Epidermal melanocyte (primary cell): Measurements from ENCODE around the gene SMAD5.
A peak's percentile ranks its signal among the peaks of the same experiment; 100 is the strongest.

Experiments
- DNase-seq: peaks from one replicate; pipeline ENCODE4 v3.0.0; 2011; ENCODE audit warnings: low spot score; ENCODE audit not compliant: insufficient read length

SMAD5 gene

DNA sequence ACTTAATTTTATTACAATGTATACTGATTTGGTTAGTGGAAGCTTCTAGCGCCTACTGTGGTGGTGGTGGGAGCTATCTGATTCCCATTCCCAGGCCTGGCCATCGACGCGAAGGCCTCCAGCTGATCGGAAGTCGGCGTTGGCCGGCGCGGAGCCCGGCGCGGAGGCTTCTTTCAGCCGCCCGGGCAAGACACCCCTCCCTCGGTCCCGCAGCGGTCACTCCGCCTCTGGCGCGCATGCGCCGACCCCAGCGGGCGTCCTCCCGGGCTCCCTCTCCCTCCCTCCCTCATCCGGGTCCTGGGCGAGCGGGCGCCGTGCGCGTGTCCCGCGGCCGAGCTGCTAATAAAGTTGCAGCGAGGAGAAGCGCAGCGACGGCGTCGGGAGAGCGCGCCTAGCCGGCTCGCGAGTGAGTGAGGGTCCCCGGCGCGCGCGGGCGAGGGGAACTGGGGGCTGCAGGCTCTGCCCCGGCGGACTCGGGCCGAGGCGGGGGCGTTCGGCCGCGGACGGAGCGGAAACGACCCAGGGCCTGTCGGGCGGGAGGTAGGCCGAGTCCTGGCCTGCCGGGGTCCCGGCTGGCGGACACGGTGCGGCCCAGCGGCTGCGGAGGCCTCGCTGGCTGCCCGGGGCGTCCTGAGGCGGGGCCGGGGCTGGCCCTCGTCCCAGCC, at the start of gene SMAD5:
Gene SMAD5, plus strand, starts transcription at position 289 of the 665 bp plus-strand sequence. CDS start 20,916 bp downstream, outside the sequence.
- DNase-seq = peak; percentile 95

DNA sequence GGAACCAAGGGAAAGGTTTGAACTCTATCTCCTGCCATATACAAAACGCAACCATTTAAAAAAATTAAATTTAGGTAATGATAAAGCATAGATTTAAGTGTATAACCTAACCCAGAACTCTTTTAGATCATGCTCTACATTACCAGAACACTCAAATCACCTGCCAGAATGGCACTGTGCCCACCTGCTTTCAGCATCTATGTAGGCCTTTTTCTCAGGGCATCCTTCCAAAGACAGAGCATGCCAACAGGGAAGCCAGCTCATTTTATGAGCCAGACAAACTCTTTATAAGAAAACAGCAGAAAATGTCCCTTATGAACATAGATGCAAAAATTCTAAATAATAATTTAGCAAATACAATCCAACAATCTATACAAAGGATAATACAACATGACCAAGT, 47.9 kb upstream of the SMAD5 start:
- DNase-seq = no peak

DNA sequence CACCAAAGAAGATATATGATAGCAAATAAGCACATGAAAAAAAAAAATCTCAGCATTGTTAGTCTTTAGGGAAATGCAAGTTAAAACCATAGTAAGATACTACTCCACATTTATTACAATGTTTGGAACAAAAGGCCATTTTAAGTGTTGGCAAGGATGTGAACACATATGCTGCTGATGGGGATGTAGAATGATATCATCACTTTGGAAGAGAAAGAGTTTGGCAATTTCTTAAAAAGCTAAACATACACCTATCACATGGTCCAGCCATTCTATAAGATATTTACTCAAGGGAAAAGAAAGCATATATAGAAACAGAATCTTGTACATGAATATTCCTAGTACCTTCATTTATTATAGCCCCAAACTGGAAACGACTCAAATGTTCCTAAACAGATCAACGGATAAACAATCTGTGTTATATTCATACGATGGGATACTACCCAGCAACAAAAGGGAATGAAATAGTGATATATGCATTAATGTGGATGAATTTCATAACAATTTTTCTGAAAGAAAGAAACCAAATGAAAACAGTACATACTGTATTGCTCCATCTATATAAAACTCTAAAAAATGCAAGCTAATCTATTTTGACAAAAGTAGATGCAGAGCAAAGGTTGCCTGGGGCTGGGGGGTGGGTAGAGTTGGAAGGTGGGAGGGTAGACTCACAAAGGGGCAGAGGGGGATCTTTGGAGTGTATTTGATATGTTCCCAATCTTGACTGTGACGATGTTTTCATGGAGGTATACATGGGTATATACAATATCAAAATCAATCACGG, 45.7 kb upstream of the SMAD5 start:
- DNase-seq = no peak

DNA sequence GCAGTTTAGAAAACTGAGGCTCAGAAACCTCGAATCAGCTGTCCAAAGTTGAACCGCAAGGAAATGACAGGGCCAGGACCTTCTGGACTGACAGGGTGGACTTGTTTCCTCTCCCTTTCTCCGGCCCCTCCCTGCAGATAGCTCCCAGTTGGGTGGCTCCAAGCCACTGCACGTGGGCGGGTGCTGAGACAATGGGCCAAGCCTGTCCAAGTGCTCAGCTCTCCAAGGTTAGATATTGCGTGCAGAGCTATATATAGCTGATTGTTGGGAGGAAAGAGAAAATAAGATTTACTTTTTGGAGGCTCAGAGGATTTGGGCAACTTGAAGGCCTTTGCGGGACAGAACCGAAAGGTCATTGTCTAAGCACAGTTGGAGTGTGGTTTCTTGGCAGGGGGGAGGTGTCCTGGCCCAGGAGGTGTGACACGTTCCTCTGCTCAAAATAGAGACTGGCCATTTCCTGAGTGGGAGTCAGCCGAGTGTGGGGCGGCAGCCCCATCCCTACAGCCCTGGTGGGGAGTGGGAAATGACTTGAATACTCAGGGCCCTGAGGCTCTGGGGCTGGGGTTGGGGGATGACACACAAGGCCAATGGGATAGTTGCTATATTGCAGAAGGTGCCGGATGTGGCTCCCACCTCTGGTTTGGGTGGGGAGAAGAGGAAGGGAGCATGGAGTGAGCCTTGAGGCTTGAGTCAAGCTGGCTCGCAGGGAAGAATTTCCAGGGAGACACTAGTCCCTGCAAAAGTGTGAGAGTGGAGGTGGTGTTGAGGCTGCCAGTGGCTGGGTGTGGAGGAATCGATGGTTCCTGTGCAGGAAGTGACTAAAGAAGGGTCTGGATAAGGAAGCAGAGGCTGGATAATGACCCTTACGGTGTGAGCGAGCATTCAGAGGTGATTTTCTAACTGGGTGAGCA, 44.4 kb upstream of the SMAD5 start:
- no peak for DNase-seq

DNA sequence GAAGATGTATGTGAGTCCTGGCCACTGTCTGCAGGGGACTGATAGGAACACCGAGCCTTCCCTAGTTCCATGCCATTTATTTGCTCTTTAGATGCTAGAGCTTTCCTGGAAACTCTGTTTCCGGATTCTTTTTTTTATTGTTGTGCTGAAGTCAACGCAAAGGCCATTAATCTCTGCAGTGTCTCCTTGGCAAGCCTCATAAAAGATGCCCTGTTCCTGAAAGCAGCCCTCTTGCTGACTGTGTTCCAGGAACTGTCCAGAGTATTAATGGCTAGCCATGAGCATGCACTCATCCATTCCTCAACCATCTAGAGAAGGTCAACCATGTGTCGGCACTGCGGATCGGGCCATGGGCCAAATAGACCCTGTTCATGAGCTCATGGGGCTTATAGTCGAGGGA, 42.9 kb upstream of the SMAD5 start:
- no peak for DNase-seq

DNA sequence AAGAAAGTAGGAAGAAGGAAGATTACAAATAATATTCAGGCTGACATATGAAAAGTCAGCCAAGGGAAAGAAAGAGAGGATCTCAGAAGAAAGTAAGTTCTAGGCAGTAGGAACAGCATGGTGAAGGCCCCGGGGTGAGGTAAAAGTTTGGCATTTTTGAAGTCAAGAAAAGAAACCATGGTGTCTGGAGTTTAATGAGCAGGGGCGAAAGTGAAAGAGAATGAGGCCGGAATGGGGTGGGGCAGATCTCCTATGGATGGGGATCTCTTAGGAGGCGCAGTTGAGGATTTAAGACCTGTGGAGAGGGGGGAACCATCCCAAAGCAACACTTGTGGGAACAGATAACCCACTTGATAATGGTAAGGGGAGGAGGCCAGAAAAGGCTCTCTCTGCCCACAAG, 42.3 kb upstream of the SMAD5 start:
- no peak for DNase-seq

DNA sequence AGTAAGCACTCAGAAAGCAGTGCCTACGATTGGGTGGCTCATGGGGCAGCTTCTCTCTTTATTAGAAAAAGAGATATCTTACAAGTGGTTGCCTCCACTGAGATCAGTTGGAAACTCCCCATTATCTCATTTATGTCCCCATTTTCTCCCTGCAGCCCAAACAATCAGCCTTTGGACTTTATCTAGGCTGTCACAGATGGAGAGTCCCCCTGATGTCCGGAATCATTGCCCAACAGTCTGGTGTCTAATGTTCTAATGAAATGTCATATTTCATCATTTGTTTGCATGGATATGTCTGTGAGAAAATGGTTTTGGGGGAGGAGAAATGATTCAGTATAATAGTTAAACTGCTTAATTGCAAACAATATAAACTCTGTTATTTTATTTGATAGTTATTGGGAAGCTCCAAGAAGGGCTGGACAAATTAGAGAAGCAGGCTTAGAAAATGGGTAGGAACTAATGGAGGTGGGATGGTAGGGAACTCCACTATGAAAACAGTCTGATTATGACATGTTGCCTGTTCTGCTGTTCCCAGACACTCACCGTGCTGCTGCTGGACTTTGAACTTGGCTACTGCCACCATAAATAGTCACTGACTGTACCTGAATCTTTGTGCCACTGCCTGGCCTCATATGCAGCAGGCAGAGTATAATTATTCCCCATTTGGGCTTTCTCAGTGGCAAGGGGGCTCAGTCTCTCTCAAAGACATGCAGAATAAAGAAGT, 38.3 kb upstream of the SMAD5 start:
- no peak for DNase-seq

DNA sequence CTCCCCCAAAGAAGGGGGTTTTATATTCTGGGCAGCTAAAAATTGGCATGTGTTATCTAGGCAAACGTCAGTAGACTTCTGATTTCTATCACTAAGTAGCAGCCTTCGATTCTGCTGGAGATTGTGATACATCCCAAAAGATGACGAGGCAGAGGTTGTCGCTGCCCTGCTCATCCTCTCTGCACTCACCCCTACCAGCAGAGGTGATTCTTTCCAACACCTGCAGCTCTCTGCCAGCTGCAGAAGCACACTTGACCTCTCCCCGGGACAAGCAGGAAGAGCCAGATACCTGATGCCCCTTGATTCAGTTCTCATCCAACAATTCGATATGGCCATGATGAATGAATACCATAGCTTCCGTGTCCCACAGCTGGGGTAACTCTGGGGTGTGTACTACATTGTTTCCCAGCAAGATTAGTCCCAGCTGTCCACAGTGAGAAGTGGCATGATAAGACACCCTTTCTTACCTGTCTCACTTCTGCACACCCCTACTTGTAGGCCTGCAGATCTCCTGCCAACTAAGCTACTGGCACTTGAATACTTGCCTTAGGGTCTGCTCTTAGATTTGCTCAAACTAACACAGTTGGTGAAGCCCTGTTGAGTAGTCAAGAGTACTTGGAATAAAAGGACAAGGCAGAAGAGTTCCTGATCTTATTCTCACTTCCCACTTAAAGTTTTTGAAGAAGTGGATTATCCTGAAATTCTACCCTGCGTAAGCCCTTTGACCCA, 37.6 kb upstream of the SMAD5 start:
- DNase-seq = no peak

DNA sequence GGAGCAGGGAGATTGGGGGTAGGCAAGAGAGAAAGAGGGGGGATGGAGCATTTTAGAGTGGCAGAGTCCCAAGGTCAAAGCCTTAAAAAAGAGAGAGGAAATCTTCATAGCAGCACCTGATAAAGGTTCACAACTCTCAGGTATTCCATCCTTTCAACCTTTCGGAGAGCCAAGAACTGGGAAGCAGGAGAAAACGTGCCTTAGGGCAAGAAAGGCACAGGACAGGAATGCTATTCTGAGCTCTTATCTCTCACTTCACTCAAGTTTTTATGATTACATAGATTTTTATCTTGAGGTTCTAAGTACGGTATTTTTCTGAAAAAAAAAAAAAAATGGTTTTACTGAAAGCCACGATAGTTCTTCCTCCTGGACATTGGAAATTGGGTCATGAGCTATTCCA, 34.5 kb upstream of the SMAD5 start:
- DNase-seq = no peak

DNA sequence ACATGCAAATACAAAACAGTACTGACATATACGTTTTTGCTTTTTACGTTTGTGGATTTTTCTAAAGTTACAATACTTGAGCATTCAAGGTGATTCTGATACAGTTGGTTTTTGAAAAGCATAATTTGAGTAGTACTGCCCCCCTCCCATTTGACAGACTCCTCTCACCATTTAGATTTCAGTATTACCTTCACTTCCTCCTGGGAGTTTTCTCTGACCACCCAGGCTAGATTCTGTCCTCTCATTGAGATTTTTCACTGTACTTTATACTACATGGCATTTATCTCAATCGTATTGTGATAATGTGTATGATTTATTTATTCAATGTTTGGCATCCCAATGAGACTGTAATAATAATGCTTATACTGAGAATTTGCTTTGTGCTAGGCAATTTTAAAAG, 32.8 kb upstream of the SMAD5 start:
- DNase-seq = no peak

DNA sequence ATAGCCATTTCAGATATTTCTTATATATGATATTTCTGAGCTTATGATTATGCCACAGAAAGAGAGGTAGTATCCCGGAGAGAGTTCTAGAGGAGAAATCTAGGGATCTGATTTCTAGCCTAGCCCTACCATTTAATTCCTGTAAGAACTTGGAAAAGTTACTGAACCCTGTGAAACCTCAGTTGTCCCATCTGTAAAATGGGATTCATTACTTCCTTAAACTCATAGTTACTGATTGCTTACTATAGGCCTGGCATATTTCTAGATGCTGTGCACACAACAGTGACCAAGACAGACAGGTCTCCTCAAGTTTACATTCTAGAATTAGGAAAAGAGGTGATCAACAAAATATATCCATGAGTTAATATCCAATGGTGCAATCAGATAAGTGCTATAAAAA, 30.8 kb upstream of the SMAD5 start:
- no peak for DNase-seq

DNA sequence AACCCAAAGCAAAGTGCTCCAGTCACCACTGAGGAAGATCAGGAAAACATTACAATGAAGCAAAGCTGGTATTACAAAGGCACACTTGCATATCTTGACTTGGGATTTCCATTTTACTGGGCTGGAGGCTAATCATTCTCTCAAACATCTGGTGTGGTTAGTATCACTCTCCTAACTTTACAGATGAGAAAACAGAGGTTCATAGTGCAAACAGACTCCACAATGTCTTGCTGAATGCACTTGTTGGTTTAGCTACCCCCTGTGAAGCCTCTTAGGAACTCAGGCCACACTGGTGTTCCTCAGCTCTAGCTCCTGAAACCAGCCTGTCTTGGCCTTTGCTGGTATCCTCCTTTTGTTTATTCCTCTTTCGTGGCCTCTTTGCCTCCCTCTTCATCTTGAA, 29.5 kb upstream of the SMAD5 start:
- no peak for DNase-seq

DNA sequence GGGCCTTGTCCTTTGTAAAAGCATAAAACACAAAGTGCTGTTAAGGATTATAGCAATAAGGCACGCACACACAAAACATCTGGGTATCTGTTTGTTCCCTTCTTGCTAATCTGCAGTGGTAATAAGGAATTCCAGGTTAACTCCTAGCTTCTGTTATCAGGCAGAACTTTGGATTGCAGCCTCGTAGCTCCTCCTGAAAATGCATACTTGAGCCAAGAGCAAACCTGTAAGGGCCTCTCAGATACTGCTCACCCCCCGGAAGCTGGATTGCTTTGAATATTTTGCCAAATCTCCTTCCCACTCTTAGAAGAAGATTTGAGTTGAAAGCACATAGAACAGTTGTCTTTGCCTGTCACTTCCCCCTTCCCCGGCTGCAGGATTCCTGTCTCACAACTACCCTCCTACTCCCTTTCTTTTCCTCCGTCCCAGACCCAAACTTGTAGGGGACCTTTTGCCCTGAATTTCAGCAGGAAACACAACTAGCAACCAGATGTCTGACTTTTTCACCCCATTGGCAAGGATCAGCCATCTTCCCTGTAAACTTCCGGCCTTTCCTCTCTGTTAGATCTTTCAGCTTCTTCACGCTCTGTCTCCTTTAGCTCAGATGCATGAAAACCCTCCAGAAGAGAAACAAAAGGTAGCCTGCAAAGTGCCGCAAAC, 28.2 kb upstream of the SMAD5 start:
- no peak for DNase-seq

DNA sequence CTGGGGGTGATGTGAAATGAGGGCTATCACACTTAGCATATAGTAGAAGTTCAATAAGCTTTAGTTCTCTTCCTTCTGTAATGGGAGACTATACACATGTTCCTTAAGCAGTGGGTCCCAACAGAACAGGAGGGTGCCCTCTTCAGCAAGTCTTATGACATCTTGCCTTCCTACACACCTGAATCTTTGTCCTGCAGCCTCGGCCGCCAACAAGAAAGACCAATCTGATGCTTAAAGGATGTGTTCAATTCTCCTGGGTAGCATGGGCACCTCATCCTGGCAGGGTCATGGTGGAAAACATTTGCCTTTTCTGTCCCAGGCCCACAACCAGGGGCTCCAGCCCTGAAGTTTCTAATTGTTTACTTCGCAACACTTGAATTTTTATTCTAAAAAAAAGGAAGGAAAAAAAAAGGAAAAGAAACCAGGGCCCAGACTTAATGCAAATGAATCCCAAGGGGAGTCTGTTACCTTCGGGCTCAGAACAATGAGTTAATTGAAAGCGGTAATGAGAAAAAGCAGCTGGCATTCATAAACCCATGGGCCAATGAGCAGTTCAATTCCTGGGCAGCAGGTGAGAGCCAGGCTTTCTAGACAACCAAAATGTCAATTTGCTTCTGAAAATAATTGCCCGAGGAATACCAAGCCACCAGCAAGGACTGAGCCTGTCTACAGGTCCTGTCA, 26.2 kb upstream of the SMAD5 start:
- DNase-seq = no peak

DNA sequence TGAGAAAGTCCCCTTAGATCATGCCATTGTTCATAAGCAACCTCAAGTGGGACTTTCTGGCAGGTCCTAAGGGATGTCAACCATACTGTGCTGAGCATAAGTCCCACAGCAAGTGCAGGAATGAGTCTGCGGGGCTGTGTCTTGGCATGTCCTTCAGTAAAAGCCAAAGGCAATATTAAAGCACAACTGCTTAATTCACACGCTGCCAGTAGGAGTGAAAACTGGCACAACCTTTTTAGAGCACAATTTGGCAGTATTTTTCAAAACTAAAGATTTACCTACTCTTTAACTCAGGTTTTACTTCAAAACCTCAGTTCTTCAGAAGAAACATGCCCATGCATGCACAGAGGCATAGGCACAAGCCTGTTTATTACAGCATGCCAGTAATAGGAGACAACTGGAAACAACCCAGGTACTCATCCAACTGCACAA, 24.4 kb upstream of the SMAD5 start:
- DNase-seq = no peak

DNA sequence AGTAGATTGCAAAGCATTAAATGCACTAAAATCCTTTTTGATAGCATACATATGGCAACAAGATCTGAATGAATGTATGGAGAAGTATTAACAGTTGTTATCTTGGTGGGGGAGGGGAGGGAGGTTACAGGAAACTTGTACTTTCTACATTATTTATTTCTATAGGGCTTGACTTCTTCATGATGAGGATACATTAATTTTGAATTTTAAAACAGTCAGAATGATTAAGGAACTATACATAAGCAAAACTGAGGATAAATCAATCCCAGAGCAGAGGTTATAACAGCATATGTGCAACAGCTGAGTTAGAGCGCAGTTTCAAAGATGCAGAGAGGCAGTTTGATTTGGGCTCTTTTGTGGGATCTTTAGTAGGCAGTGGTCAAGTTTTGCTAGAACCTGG, 23.9 kb upstream of the SMAD5 start:
- no peak for DNase-seq

DNA sequence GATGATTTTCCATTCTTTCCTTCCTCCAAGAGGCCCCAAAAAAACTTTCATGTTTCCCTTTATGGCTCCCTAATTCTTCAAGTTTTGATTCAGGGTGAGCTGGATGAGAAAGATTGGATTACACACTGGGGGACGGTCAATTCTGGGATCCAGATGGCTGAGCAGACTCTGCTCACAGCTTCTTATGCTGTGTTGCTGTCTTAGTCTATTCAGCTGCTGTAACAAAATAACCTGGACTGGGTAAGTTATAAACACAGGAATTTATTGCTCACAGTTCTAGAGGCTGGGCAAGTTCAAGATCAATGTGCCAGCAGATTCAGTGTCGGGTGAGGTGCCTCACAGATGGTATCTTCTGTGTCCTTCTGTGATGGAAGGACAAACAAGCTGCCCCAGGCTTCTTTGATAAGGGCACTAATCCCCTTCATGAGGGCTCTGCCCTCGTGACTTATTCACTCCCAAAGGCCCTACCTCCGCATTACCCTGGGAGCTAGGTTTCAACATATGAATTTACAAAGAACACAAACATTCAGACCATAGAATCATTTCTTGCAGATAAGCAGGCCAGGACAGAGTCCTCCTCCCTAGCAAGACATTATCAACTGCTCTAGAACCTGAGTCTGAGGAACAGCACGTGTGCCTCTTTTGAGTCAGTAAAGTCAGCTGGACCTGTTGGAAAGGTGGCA, 23.1 kb upstream of the SMAD5 start:
- DNase-seq = no peak

DNA sequence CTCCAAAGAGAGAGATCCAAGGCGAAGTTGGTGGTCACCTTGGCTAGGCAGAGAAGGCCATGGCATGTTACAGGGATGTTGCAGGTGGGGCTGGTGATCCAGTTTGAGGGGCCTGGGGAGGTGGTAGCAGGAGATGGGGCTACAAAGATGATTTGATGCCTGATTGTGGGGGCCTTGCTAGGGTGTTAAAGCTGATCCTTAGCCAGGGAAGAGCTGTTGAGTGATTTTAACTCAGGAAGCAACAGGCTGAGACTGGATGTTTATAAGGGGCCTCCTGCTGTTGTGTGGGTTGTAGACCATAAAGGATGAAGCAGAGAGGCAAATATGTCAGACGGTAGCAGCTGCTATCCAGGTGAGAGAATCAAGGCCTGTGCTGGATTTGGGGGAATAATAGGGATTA, 19.0 kb upstream of the SMAD5 start:
- no peak for DNase-seq
